ENCODE measurements around the gene SHLD1. TPM values are rescaled to one million over a fixed set of nuclear protein-coding genes. Genes with fewer than 3 reads are reported as not detected.
"Not testable (repeated sequence)": the region's sequence is repeated elsewhere in the genome, so short reads cannot be mapped to it uniquely, and the experiment has no call there.

SHLD1 gene, protein sequence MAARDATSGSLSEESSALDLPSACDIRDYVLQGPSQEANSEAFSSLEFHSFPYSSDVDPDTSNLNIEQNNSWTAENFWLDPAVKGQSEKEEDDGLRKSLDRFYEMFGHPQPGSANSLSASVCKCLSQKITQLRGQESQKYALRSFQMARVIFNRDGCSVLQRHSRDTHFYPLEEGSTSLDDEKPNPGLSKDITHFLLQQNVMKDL
- 10 to 100 TPM; 10.1 to 14.4 TPM for total RNA-seq

DNA sequence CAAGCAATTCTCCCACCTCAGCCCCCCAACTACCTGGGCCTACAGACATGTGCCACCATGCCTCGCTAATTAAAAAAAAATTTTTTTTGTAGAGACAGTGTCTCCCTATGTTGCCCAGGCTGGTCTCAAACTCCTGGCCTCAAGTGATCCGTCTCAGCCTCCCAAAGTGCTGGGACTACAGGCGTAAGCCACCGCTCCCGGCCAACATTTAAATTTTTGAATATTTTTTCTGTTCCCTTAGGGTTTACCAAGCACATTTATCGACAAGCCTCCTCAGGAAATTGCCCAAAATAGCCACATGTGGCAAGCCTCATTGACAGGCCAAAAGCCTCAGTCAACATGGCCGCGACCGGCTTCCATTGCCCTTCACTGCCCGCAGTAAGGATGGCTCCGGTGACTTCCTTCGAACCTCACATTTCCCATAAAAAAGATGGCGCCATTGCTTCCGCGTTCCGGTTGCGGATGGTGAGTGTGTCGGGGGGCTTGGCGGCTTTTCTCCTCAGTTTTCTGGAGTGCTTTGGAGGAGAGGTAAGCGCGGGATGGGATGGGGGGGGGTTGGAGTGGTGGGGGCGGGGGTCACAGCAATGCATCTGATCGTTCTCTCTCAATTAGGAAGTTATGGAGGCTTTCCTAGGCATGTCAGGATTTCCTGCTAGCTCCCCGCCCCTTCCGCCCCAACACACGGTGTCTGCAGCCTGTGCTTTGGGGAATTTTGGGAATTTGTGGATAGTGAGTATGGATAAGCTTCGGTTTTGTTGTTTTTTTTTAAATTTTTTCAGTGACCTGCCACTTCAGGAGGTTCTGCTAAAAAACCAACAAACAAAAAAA lies at the start of gene SHLD1:
SHLD1 (plus strand) TSS at position 450 of the 828 bp plus-strand sequence. CDS start 22,465 bp downstream, outside the sequence.
- H3K27me3 Mint-ChIP-seq (ENCODE audit: low read depth), result no peaks in the 10 kb centered on the region
- DNase-seq (peak; percentile 83 to 86), ATAC-seq (replicated peaks in 1 of 2) (peak; percentile 96)
- peaks cover 3 to 6% of the 10 kb centered on the region in 2 donors for H3K36me3 Mint-ChIP-seq (ENCODE audit: insufficient read depth in 2 of 2)
- peaks cover 24% of the 10 kb centered on the region for H3K4me1 Mint-ChIP-seq (ENCODE audit: low read depth)
- peaks cover 1 to 2% of the 10 kb centered on the region in 2 donors for H3K9me3 Mint-ChIP-seq
- H3K4me3 Mint-ChIP-seq, result peak within 1 kb of the TSS; percentile 89 to 90
- peak within 1 kb of the TSS; percentile 97 for H3K27ac Mint-ChIP-seq

DNA sequence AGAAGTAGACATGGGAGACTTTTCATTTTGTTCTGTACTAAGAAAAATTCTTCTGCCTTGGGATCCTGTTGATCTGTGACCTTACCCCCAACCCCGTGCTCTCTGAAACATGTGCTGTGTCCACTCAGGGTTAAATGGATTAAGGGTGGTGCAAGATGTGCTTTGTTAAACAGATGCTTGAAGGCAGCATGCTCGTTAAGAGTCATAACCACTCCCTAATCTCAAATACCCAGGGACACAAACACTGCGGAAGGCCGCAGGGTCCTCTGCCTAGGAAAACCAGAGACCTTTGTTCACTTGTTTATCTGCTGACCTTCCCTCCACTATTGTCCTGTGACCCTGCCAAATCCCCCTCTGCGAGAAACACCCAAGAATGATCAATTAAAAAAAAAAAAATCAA lies 47.9 kb upstream of the SHLD1 start:
- H3K4me3 Mint-ChIP-seq; H3K9me3 Mint-ChIP-seq; DNase-seq; H3K36me3 Mint-ChIP-seq (ENCODE audit: insufficient read depth in 2 of 2); H3K4me1 Mint-ChIP-seq (ENCODE audit: low read depth); ATAC-seq (replicated peaks in 1 of 2); H3K27me3 Mint-ChIP-seq (ENCODE audit: low read depth): not testable (repeated sequence)
- peak overlapping the region; percentile 46 for H3K27ac Mint-ChIP-seq

DNA sequence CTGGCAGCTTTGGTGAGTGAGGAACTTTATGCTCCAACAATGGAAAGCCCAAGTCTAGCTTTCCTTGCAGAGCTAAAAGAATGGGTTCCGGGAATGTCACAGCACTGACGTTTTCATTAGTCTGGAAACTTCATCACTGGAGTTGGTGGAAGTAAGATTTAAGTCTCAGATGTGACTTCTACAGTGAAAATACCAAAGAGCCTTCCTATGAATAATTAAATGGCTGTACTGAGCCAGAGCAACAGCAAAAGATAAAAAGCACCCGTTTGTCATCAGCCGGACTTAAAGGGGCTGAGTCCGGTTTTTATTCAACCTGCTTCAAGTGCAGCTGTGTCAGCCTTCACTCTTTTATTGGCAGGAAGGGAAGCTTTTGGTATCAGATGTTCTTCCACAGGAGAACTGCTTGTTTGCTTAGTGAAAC lies 46.5 kb upstream of the SHLD1 start:
- Mint-ChIP-seq H3K36me3 (ENCODE audit: insufficient read depth in 2 of 2) (no peaks in the 10 kb centered on the region), H3K27ac (no peak overlapping the region)

DNA sequence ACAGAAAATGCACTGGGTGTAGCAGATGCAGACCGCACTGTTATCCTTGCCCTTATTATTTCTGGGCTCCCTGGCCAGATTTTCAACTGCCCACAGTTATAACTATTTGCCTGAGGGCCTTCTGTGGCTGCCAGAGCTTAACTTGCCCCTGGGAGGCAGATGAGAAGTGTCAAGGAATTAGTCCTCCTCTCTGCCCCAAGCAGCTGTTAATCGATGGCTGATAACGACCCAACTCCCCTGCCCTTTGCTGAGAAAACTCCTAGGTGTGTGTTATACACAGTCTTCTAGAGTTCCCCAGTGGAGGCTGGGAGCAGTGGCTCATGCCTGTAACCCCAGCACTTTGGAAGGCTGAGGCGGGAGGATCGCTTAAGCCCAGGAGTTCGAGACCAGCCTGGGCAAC lies 44.4 kb upstream of the SHLD1 start:
- ATAC-seq (replicated peaks in 1 of 2), result no peak
- Mint-ChIP-seq H3K4me3 (no peak overlapping the region), H3K27ac (no peak overlapping the region), H3K9me3 (no peaks in the 10 kb centered on the region), H3K27me3 (ENCODE audit: low read depth) (no peaks in the 10 kb centered on the region), H3K36me3 (ENCODE audit: insufficient read depth in 2 of 2) (no peaks in the 10 kb centered on the region), H3K4me1 (ENCODE audit: low read depth) (no peaks in the 10 kb centered on the region)
- no peak for DNase-seq

More for the DNA sequence above, 46.5 kb upstream of the SHLD1 start:
- Mint-ChIP-seq H3K9me3 (no peaks in the 10 kb centered on the region), H3K27me3 (ENCODE audit: low read depth) (no peaks in the 10 kb centered on the region), H3K4me1 (ENCODE audit: low read depth) (no peaks in the 10 kb centered on the region), H3K4me3 (no peak overlapping the region)
- ATAC-seq (replicated peaks in 1 of 2) (no peak), DNase-seq (no peak)

DNA sequence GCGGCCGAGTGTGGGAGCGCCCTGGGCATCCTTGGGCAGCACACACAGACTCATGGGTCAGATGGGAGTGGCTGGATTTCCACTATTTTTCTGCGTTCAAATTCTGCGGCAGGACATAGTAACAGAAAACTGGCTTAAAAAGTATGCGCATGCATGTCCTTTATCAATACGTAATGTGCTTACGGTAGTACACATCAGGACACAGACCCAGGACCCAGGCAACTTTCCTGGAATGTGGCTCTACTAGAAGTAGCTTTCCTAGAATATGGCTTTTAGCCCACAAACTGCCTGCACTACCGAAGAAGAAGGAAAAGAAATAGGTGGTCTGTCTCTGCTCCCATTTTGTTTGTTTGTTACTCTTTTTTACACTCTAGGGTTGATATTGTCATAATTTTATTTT lies 43.4 kb upstream of the SHLD1 start:
- H3K27me3 Mint-ChIP-seq (ENCODE audit: low read depth), result no peaks in the 10 kb centered on the region
- ATAC-seq (replicated peaks in 1 of 2), result no peak
- H3K9me3 Mint-ChIP-seq, result no peaks in the 10 kb centered on the region
- H3K4me1 Mint-ChIP-seq (ENCODE audit: low read depth), result no peaks in the 10 kb centered on the region
- no peak overlapping the region for H3K27ac Mint-ChIP-seq
- no peak overlapping the region for H3K4me3 Mint-ChIP-seq
- no peak for DNase-seq
- no peaks in the 10 kb centered on the region for H3K36me3 Mint-ChIP-seq (ENCODE audit: insufficient read depth in 2 of 2)

DNA sequence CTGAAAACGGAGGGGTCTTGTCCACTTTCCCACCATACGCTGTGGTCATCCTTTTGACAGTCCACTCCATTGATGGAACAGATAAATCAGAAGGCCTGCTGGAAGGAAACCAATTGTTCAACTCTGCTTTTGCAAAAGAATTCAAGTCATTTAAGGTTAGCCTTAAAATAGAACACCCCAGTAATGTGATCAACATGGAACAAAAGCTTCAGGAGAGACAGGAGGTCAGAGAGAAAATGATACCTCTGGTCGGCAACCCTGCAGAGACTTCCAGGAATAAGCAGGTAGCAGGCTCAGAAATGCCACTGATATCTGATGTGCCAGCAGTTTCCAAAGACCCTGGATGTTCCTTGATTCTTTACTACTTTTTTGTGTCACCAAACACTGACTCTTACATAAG lies 39.6 kb upstream of the SHLD1 start:
- H3K27me3 Mint-ChIP-seq (ENCODE audit: low read depth), result no peaks in the 10 kb centered on the region
- peaks cover 6 to 8% of the 10 kb centered on the region in 2 donors for H3K36me3 Mint-ChIP-seq (ENCODE audit: insufficient read depth in 2 of 2)
- peaks cover 0 to 9% of the 10 kb centered on the region in 2 donors for H3K9me3 Mint-ChIP-seq
- ATAC-seq (replicated peaks in 1 of 2) (no peak), DNase-seq (no peak)
- no peak overlapping the region for H3K4me3 Mint-ChIP-seq
- H3K4me1 Mint-ChIP-seq (ENCODE audit: low read depth), result peaks cover 22% of the 10 kb centered on the region
- no peak overlapping the region for H3K27ac Mint-ChIP-seq

DNA sequence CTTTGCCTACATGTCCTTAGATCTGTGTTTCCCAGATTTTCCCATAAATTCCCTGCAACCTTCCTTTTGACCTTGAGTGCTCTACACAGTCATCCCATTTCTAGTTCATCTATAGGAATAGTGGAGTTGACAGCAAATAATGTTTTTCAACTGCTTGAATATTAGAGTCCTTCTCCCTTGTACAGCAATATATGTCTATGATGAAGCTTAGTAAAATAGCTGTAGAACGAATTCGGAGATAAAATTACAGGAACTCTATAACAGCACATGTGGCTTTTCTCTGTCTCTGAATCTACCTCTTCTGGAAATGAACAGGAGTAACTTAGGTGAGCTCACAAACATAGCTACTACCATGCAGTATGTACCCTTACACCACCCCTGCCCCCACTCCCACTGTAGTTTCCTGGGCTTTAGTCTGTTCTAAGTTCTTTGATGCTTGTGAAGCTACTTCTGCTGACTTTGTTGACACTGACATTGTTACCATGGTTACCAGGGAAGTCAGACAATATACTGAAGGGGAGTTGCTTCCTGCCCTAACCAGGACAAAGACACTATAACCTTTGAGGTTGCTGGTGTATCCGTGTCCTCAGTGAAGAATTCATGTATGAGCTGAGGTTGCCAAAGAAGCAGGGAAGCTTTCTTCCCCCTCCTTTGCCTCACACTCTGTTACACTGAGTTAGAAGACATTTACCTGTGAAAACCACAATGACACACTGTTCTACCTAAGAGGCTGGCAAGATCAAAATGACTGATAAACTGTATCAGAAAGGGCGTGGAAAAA lies 35.8 kb upstream of the SHLD1 start:
- Mint-ChIP-seq H3K27me3 (ENCODE audit: low read depth) (no peaks in the 10 kb centered on the region), H3K9me3 (peaks cover 4 to 11% of the 10 kb centered on the region in 2 donors), H3K4me1 (ENCODE audit: low read depth) (peaks cover 41% of the 10 kb centered on the region), H3K27ac (peak overlapping the region; percentile 73), H3K36me3 (ENCODE audit: insufficient read depth in 2 of 2) (peaks cover 6 to 11% of the 10 kb centered on the region in 2 donors), H3K4me3 (peak overlapping the region; percentile 45 to 47)
- ATAC-seq (replicated peaks in 1 of 2) (peak; percentile 89), DNase-seq (peak; percentile 51 to 52)

DNA sequence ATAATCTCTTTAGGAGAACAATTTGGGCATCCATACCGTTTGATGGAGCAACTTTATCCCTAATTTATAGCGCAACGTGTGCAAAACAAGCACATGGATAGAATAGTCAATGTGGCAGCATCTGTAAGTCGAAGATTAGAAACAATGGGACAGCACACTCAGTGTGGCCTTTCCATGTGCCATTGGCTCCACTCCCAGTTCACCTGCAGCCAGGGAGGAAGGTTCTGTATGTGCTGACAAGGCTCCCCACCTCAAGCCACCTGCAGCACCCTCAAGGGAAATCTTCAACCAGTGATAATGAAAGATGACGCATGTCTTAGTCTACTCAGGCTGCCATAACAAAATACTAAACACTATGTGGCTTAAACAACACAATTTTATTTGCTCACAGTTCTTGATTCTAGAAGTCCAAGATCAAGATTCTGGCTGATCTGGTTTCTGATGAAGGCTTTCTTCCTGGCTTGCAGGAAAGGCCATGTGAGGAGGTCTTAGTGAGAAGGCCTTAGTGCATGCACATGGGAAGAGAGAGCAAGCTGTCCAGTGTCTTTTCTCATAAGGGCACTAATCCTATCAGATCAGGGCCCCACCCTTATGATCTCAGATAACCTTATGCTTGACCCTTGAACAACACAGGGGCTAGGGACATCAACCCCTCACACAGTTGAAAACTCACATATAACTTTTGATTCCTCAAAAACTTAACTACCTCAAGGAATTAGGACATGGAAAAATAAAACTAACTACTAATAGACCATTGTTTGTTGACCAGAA lies 34.9 kb upstream of the SHLD1 start:
- DNase-seq (peak; percentile 20 to 37), ATAC-seq (replicated peaks in 1 of 2) (peak; percentile 41 to 53)
- H3K36me3 Mint-ChIP-seq (ENCODE audit: insufficient read depth in 2 of 2), result peaks cover 6 to 11% of the 10 kb centered on the region in 2 donors
- H3K27me3 Mint-ChIP-seq (ENCODE audit: low read depth), result no peaks in the 10 kb centered on the region
- peak overlapping the region; percentile 45 to 47 for H3K4me3 Mint-ChIP-seq
- peaks cover 4 to 11% of the 10 kb centered on the region in 2 donors for H3K9me3 Mint-ChIP-seq
- H3K27ac Mint-ChIP-seq, result peak overlapping the region; percentile 73
- H3K4me1 Mint-ChIP-seq (ENCODE audit: low read depth), result peaks cover 49% of the 10 kb centered on the region

DNA sequence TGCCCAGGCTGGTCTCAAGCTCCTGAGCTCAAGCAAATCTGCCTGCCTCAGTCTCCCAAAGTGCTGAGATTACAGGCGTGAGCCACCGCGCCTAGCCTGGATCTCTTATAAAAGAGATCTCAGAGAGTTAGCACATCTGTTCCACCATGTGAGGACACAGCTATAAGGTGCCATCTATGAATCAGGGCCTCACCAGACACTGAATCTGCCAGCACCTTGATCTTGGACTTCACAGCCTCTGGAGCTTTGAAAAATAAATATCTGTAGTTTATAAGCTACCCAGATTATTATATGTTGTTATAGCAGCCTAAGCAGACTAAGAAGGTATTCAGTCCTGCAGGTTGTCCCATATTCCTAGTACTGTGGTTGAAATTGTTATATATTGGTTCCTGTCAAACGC lies 33.2 kb upstream of the SHLD1 start:
- H3K9me3 Mint-ChIP-seq, result peaks cover 4 to 11% of the 10 kb centered on the region in 2 donors
- H3K4me3 Mint-ChIP-seq, result no peak overlapping the region
- no peak overlapping the region for H3K27ac Mint-ChIP-seq
- peaks cover 6 to 11% of the 10 kb centered on the region in 2 donors for H3K36me3 Mint-ChIP-seq (ENCODE audit: insufficient read depth in 2 of 2)
- ATAC-seq (replicated peaks in 1 of 2), result no peak
- H3K27me3 Mint-ChIP-seq (ENCODE audit: low read depth), result no peaks in the 10 kb centered on the region
- peaks cover 50% of the 10 kb centered on the region for H3K4me1 Mint-ChIP-seq (ENCODE audit: low read depth)
- no peak for DNase-seq

DNA sequence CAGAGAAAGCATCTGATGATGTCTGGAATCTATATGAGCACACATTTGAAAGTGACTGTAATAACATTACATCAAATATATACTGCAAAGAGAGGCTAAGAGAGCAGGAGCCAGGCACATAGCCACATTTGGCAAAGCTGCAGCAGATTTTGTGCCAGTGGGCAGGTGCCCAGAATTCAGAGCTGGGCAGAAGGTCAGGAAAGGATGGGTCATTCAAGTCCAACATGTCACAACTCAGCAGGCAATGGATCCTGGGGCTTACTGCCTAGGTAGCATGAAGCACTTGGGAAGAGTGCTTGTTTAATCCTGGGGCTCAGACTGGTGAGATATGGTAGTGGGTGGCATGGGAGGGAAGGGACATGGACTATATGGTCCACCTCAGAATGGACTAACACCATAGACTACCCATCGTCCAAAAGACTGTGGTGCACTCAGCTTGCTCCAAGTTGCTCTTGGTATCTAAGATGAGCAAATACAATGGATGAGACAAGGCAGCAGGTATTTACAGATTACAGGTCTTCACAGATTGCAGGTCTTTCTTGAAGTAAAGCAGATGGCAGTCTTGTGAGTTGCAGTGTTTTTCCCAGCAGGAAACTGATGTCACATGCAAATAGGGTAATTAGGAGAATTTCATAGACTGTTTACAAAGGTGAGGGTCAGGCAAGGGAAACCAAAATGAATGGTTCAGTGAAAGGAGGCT lies 31.2 kb upstream of the SHLD1 start:
- H3K4me1 Mint-ChIP-seq (ENCODE audit: low read depth), result peaks cover 43% of the 10 kb centered on the region
- peaks cover 4 to 11% of the 10 kb centered on the region in 2 donors for H3K9me3 Mint-ChIP-seq
- H3K36me3 Mint-ChIP-seq (ENCODE audit: insufficient read depth in 2 of 2), result peaks cover 6 to 11% of the 10 kb centered on the region in 2 donors
- H3K27ac Mint-ChIP-seq, result no peak overlapping the region
- no peak overlapping the region for H3K4me3 Mint-ChIP-seq
- no peak for DNase-seq
- H3K27me3 Mint-ChIP-seq (ENCODE audit: low read depth), result no peaks in the 10 kb centered on the region
- ATAC-seq (replicated peaks in 1 of 2), result no peak

DNA sequence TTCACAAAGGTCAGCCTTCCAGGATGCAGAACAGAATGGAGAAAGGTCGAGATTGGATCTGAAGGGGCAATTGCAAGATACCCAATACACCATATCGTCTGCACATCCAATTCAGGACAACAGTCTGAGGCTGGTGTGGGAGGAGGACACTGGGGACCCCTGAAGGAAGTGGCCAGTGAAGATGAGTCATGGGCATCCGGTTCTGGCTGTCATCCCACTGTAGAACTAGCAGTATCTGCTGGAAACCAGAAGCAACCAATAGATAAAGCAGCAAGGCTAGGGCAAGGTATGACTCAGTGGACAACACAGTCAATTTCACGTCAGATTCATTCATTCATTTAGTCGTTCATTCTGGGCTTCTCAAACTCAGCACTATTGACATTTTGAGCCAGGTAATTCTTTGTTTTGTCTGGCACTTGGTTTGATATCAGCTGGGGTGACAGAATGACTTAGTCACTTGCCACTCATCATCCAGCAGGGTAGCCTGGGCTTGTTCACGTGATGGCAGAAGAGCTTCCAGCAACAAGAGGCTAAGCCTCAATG lies 30.3 kb upstream of the SHLD1 start:
- peak; percentile 18 to 20 for DNase-seq
- Mint-ChIP-seq H3K9me3 (peaks cover 4 to 9% of the 10 kb centered on the region in 2 donors), H3K27me3 (ENCODE audit: low read depth) (no peaks in the 10 kb centered on the region), H3K4me1 (ENCODE audit: low read depth) (peaks cover 34% of the 10 kb centered on the region), H3K4me3 (no peak overlapping the region), H3K27ac (no peak overlapping the region), H3K36me3 (ENCODE audit: insufficient read depth in 2 of 2) (peaks cover 2 to 7% of the 10 kb centered on the region in 2 donors)
- ATAC-seq (replicated peaks in 1 of 2), result peak; percentile 72 to 85

DNA sequence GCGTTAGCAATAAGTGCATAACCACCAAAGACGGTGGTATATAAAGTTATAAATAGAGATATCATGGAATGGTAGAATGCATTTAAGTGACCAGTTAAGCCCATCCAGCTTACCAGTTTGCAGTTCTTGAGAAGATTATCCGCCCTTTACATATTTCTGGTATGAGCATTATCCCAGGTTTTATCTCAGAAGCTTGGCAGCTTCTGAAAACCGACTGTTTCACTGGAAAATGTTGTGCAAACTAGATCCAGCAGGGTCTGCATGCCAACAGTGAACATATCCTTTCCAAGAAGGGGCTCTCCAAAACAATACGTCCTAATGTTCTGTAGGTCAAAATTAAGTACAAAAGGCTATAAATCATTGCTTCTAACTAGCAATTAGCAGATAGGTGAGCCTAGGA lies 29.5 kb upstream of the SHLD1 start:
- H3K36me3 Mint-ChIP-seq (ENCODE audit: insufficient read depth in 2 of 2), result peaks cover 0 to 2% of the 10 kb centered on the region in 2 donors
- ATAC-seq (replicated peaks in 1 of 2), result no peak
- no peak overlapping the region for H3K27ac Mint-ChIP-seq
- no peak overlapping the region for H3K4me3 Mint-ChIP-seq
- H3K27me3 Mint-ChIP-seq (ENCODE audit: low read depth), result no peaks in the 10 kb centered on the region
- DNase-seq, result no peak
- H3K4me1 Mint-ChIP-seq (ENCODE audit: low read depth), result peaks cover 27% of the 10 kb centered on the region
- H3K9me3 Mint-ChIP-seq, result peaks cover 2 to 4% of the 10 kb centered on the region in 2 donors
